ENCODE data around the gene EPOP. TPM values are rescaled to one million over a fixed set of nuclear protein-coding genes. Genes with fewer than 3 reads are reported as not detected.

The EPOP gene
- total RNA-seq, 1 experiment from 2014 or later = 12.6 TPM

DNA sequence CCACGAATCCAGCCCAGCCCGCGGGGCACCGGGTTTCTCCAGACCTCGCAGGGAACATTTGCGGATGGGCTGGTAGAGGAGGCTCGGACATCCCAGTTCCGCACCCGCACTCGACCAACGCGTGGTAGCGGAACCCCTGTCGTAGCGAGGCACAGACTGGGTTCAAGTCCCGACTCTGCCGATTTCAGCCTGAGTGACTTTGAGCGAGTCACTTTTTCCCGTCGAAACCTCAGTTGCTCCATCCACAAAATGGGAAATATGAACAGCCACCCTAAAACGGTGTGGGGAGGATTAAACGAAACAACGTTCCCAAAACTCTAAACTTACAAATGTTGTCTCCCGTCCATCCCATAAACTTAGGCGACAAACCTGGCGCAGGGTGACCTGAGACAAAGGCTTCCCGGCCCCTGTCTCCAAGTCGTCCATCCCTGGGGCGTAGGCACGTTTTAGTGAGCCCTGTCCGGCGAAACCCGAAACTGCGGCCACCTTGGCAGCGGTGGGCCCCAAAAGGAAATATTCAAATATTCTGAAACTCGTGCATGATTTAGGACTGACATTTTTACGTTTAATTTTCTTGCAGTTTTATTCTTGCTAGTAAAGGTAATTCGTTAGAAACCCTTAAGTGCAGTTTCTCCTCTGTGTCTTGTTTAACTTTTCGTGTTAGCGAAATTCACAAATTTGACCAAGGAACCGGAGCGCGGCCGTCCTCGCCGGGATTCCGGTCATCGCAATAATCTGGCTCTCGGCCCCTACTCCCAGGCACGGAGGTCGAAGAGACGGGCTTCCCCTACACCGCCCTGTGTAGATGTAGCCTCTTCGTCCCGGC lies 28.4 kb upstream of the EPOP start:
- no peak for TF ChIP-seq EZH2phosphoT487 (IDR thresholded peaks at IDR 0.05; ENCODE audit: borderline replicate concordance, low read length)
- no peak for TF ChIP-seq EZH2 (IDR thresholded peaks at IDR 0.05; ENCODE audit: low read length, unreplicated experiment)
- TF ChIP-seq, protein P1, sequence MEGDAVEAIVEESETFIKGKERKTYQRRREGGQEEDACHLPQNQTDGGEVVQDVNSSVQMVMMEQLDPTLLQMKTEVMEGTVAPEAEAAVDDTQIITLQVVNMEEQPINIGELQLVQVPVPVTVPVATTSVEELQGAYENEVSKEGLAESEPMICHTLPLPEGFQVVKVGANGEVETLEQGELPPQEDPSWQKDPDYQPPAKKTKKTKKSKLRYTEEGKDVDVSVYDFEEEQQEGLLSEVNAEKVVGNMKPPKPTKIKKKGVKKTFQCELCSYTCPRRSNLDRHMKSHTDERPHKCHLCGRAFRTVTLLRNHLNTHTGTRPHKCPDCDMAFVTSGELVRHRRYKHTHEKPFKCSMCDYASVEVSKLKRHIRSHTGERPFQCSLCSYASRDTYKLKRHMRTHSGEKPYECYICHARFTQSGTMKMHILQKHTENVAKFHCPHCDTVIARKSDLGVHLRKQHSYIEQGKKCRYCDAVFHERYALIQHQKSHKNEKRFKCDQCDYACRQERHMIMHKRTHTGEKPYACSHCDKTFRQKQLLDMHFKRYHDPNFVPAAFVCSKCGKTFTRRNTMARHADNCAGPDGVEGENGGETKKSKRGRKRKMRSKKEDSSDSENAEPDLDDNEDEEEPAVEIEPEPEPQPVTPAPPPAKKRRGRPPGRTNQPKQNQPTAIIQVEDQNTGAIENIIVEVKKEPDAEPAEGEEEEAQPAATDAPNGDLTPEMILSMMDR (conservative IDR thresholded peaks at IDR 0.05; ENCODE audit: low read depth, low read length) = no peak
- Histone ChIP-seq H3F3A (ENCODE audit: low read length, unreplicated experiment) (no peaks in the 10 kb centered on the region), H3K9me2 (replicated peaks; ENCODE audit: low read length) (no peaks in the 10 kb centered on the region), H4K20me1 (ENCODE audit: low read length) (no peaks in the 10 kb centered on the region), H3K9me3 (ENCODE audit: low read length) (no peaks in the 10 kb centered on the region), H3K4me2 (ENCODE audit: low read length) (peak overlapping the region; percentile 95), H3K27ac (ENCODE audit: low read length) (peak overlapping the region; percentile 27), H3K36me3 (ENCODE audit: low read depth, low read length) (no peaks in the 10 kb centered on the region), H3K27me3 (ENCODE audit: low read length) (no peaks in the 10 kb centered on the region), H3K79me2 (ENCODE audit: low read length) (peaks cover 33% of the 10 kb centered on the region), H2AFZ (ENCODE audit: low read length) (peak overlapping the region; percentile 97), H3K9ac (ENCODE audit: low read length) (peak overlapping the region; percentile 80), H3K4me3 (ENCODE audit: low read length) (peak overlapping the region; percentile 92), H3K4me1 (ENCODE audit: insufficient read depth, low read length) (peaks cover 28% of the 10 kb centered on the region)
- CTCF ChIA-PET = no interaction called here
- intact Hi-C loops (cut with micrococcal nuclease) = no loop called here
- ATAC-seq (no peak), DNase-seq (peak; percentile 14)
- BruUV-seq (replicated peaks) = TSS peak; percentile 26
- POLR2A ChIA-PET (ENCODE audit: unreplicated experiment) = no interaction called here

DNA sequence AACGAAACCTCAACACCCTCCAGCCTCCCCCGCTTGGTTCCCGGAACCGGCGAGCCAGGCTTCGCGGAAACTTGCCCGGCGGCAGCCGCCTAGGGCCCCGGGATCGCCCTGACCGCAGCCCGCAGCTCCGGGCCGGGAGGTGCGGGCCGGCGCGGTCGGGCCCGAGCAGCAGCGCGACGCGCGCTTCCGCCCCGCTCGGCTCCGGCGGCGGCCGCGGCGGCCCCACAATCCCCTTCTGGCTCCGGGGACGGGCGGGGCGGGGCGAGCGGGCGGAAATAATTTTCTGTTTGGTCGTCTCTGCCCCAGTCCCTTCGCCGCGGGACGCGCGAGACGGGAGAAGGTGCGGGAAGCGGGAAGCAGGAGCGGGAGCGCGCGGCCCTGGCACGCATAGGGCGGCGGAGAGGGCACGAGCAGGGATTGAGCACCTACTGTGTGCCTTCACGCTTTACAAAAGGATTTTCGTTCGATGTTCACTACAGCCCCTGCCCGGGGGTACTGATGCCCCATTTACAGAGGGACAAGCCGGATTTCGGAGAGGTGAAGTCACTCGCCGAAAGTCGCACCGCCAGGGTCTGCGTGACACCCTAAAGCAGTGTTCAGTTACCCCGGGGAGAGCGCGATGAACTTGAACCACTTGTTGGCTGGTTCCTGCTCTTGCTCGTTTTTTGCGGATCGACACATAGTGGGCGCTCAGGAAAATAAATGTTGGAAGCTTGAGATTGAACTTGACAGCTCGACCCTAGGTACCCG lies 27.6 kb upstream of the EPOP start:
- intact Hi-C loops (cut with micrococcal nuclease) = no loop called here
- H3K27ac ChIP-seq (ENCODE audit: low read length) = peak overlapping the region; percentile 28
- CTCF ChIA-PET = no interaction called here
- peak overlapping the region; percentile 92 for H3K4me3 ChIP-seq (ENCODE audit: low read length)
- ATAC-seq = peak; percentile 55
- no peaks in the 10 kb centered on the region for H3K36me3 ChIP-seq (ENCODE audit: low read depth, low read length)
- no peak for TF ChIP-seq EZH2phosphoT487 (IDR thresholded peaks at IDR 0.05; ENCODE audit: borderline replicate concordance, low read length)
- peak overlapping the region; percentile 97 for H2AFZ ChIP-seq (ENCODE audit: low read length)
- H3K9me3 ChIP-seq (ENCODE audit: low read length) = no peaks in the 10 kb centered on the region
- DNase-seq = peak; percentile 79
- POLR2A ChIA-PET (ENCODE audit: unreplicated experiment) = interaction anchor here (0.7 kb wide), 1 partner anchor 35 kb away, joined by 3 read pairs; no protein-coding TSS in a partner anchor
- H3K4me1 ChIP-seq (ENCODE audit: insufficient read depth, low read length) = peaks cover 28% of the 10 kb centered on the region
- peak overlapping the region; percentile 95 for H3K4me2 ChIP-seq (ENCODE audit: low read length)
- H3K79me2 ChIP-seq (ENCODE audit: low read length) = peaks cover 26% of the 10 kb centered on the region
- H3K27me3 ChIP-seq (ENCODE audit: low read length) = no peaks in the 10 kb centered on the region
- H3F3A ChIP-seq (ENCODE audit: low read length, unreplicated experiment) = no peaks in the 10 kb centered on the region
- BruUV-seq (replicated peaks) = TSS peak; percentile 67
- H3K9ac ChIP-seq (ENCODE audit: low read length) = peak overlapping the region; percentile 80
- no peaks in the 10 kb centered on the region for H3K9me2 ChIP-seq (replicated peaks; ENCODE audit: low read length)
- no peaks in the 10 kb centered on the region for H4K20me1 ChIP-seq (ENCODE audit: low read length)

DNA sequence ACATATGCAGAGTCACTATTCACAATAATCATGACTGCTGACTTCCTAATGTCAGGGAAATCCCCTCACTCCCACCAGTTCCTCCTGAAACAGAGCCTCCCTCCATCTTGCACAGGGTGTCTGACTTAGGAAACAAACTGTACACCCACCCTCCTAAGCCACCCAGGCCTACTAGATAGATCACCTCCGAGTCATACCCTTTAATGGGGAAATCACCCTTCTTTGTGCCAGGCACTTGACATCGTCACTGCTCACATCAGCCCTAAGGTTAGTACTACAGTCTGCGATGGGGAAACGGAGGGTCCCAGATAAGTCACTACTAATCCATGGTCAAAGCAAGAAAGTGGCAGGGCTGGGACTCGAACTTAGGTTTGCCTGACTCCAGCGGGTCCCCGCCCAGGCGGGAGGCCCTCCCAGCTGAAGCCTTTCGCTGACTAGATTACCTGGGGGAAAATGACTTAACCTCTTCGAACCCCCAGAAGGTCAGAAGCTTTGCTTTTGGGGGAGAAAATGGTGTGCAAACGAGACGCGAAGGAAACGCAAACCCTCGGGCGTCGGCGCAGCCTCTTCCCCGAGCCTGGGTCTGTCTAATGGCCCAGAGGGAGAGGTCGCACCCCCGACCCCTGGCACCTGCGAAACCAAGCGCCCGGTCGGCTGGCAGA lies 26.9 kb upstream of the EPOP start:
- ATAC-seq (no peak), DNase-seq (peak; percentile 34)
- Histone ChIP-seq H3K4me1 (ENCODE audit: insufficient read depth, low read length) (peaks cover 22% of the 10 kb centered on the region), H3K79me2 (ENCODE audit: low read length) (peaks cover 18% of the 10 kb centered on the region), H3K9me2 (replicated peaks; ENCODE audit: low read length) (no peaks in the 10 kb centered on the region), H3K36me3 (ENCODE audit: low read depth, low read length) (no peaks in the 10 kb centered on the region), H3K4me2 (ENCODE audit: low read length) (peak overlapping the region; percentile 89), H3K4me3 (ENCODE audit: low read length) (peak overlapping the region; percentile 80), H2AFZ (ENCODE audit: low read length) (peak overlapping the region; percentile 72), H3K27me3 (ENCODE audit: low read length) (no peaks in the 10 kb centered on the region), H3K27ac (ENCODE audit: low read length) (peak overlapping the region; percentile 28; the same call in 1 of the 2 replicates), H3F3A (ENCODE audit: low read length, unreplicated experiment) (no peaks in the 10 kb centered on the region), H3K9me3 (ENCODE audit: low read length) (no peaks in the 10 kb centered on the region), H3K9ac (ENCODE audit: low read length) (peak overlapping the region; percentile 64), H4K20me1 (ENCODE audit: low read length) (no peaks in the 10 kb centered on the region)
- TF ChIP-seq EZH2phosphoT487 (IDR thresholded peaks at IDR 0.05; ENCODE audit: borderline replicate concordance, low read length) = no peak
- TF ChIP-seq, protein P1 (conservative IDR thresholded peaks at IDR 0.05; ENCODE audit: low read depth, low read length) = no peak
- TF ChIP-seq EZH2 (IDR thresholded peaks at IDR 0.05; ENCODE audit: low read length, unreplicated experiment) = no peak
- TSS peak; percentile 36 for BruUV-seq (replicated peaks)
- ChIA-PET CTCF (no interaction called here), POLR2A (ENCODE audit: unreplicated experiment) (interaction anchor here (0.7 kb wide), 1 partner anchor 34 kb away, joined by 3 read pairs; no protein-coding TSS in a partner anchor)
- intact Hi-C loops (cut with micrococcal nuclease) = no loop called here
